Heart right ventricle (tissue), 16 donors: ENCODE results near the gene NEMF. TPM values are rescaled to one million over a fixed set of nuclear protein-coding genes. Genes with fewer than 3 reads are reported as not detected.
A peak's percentile ranks its signal among the peaks of the same experiment; 100 is the strongest.

Source experiments
- ATAC-seq, 8 donors: fragments of 200-7000 bp; cut with Tn5 transposase; one replicate each; pipeline ENCODE4 v1.9.1; 2020; ENCODE audit warnings: mild to moderate bottlenecking in 8 of 8, moderate library complexity in 8 of 8, moderate number of reproducible peaks in 1 of 8
- DNase-seq, 2 donors: peaks; one replicate each; pipeline ENCODE4 v3.0.0-alpha.2; 2020
- H3K27ac ChIP-seq, 10 donors: fragments of 200-600 bp; sonication (generic) in 2 of 10; one replicate each; pipeline versions ENCODE4 v1.5.0 to v1.8.0; 2020 to 2022; ENCODE audit warnings: mild to moderate bottlenecking in 3 of 10
- H3K27me3 ChIP-seq, 7 donors: fragments of 200-600 bp; one replicate each; pipeline ENCODE4 v1.8.0; 2021 to 2022; ENCODE audit warnings: mild to moderate bottlenecking in 2 of 7
- H3K36me3 ChIP-seq, 9 donors: fragments of 200-600 bp; sonication (generic) in 1 of 9; one replicate each; pipeline versions ENCODE4 v1.5.0 to v1.8.0; 2020 to 2022; ENCODE audit warnings: mild to moderate bottlenecking in 2 of 9
- H3K4me1 ChIP-seq, 9 donors: fragments of 200-600 bp; sonication (generic) in 1 of 9; one replicate each; pipeline versions ENCODE4 v1.5.0 to v1.8.0; 2020 to 2022; ENCODE audit warnings: mild to moderate bottlenecking in 4 of 9
- H3K4me3 ChIP-seq, 10 donors: fragments of 200-600 bp; sonication (generic) in 2 of 10; one replicate each; pipeline versions ENCODE4 v1.5.0 to v1.8.0; 2020 to 2022; ENCODE audit warnings: mild to moderate bottlenecking in 7 of 10, moderate library complexity in 2 of 10
- H3K9me3 ChIP-seq, 11 donors: fragments of 200-600 bp in 10 of 11; sonication (generic) in 2 of 11; one replicate each; pipeline versions ENCODE4 v1.5.0 to v1.8.0; 2013 to 2022; ENCODE audit warnings: mild to moderate bottlenecking in 2 of 11, control low read depth in 1 of 11, moderate library complexity in 1 of 11
- WGBS, 2 donors: extraction: QIAGEN DNeasy Blood & Tissue Kit; methylation state at CpG; one replicate each; pipeline ENCODE4 v1.1.7; 2013; ENCODE audit warnings: inconsistent platforms in 1 of 2; 5-methylcytosine and 5-hydroxymethylcytosine counted together
- intact Hi-C, 10 donors: fragments of 100-400 bp; cut with DNase I; formaldehyde crosslinking; loops; one replicate each; pipeline versions ENCODE4 v1.11.1 to v1.14.2; 2022
- long read RNA-seq, 3 donors: library from polyadenylated mRNA; unstranded; transcript quantifications; one replicate each; pipeline ENCODE4 v2.0.0, GENCODE V29; 2020 to 2021
- polyA plus RNA-seq, 2 donors: library from polyadenylated mRNA; stranded (reverse); fragments of 200-250 nt; gene quantifications; one replicate each; pipeline ENCODE4 v1.2.3, GENCODE V29; 2013
- total RNA-seq, 10 donors: library from RNA; stranded (reverse); fragmentation: NEBNext Ultra II Directional in 3 of 10; extraction: Animal tissue kit (Norgen Biotek cat#: 25700) in 3 of 10; gene quantifications; one replicate each; pipeline versions ENCODE4 v1.2.1 to v1.2.4, GENCODE V29; 2021 to 2023
- TF ChIP-seq, protein P1 (sequence below), 9 donors: fragments of 200-600 bp; sonication (generic) in 2 of 9; IDR thresholded peaks; one replicate each; pipeline versions ENCODE4 v1.5.0 to v1.8.0; 2021 to 2022; ENCODE audit warnings: antibody characterized with exemption in 9 of 9, mild to moderate bottlenecking in 5 of 9, moderate library complexity in 1 of 9
- donor health status: Arrhythmogenic right ventricular cardiomyopathy.
- donor health status: ischemic (EF 13 %, LVEDD 7.1; RV severe dilation, severe dysfunction).
- donor health status: healthy with polysubstance abuse.
- donor health status: DM: no; HTN: yes; CAD: no.
- donor health status: DM: no; HTN: no; CAD: no.
- donor health status: ischemic (EF 25% LVEDD 6.9; RV normal size, moderate dysfunction).
- donor health status: ischemic (EF 25% LVEDD 5.7; RV mildly dilated, moderate dysfunction).
- donor health status: healthy.
- donor health status: DM: yes; HTN: yes; CAD: no.
- donor health status: Ischemic cardiomyopathy.
- donor health status: ischemic (EF 35%, LVEDD 5.7; RV mildly dilated, moderate dysfunction).
- donor health status: nonischemic (EF 11% LVEDD 7.7; RV severe dilation, severe dysfunction).
- donor health status: DM: yes; HTN: yes; CAD: no.
- donor health status: PGD.
- donor health status: ischemic (EF 29% LVEDD 5.4; RV normal size, mild dysfunction).
- donor health status: nonischemic (EF 23%, LVEDD 6.1; RV moderate dilation, normal function).

NEMF gene
- total RNA-seq: 10 to 100 TPM; 45.0 to 67.4 (median 55.5) TPM
- polyA plus RNA-seq: 10 to 100 TPM; 18.0 to 54.2 TPM
- long read RNA-seq, donor 1, partial matches to known transcripts: 24 of 25 reads
- long read RNA-seq, donor 1, other reads (novel, unspliced or antisense): 1 of 25 reads
- long read RNA-seq, donor 2, partial matches to known transcripts: 25 of 31 reads
- long read RNA-seq, donor 2, other reads (novel, unspliced or antisense): 6 of 31 reads
- long read RNA-seq, donor 3, partial matches to known transcripts: 40 of 45 reads
- long read RNA-seq, donor 3, other reads (novel, unspliced or antisense): 4 of 45 reads

DNA sequence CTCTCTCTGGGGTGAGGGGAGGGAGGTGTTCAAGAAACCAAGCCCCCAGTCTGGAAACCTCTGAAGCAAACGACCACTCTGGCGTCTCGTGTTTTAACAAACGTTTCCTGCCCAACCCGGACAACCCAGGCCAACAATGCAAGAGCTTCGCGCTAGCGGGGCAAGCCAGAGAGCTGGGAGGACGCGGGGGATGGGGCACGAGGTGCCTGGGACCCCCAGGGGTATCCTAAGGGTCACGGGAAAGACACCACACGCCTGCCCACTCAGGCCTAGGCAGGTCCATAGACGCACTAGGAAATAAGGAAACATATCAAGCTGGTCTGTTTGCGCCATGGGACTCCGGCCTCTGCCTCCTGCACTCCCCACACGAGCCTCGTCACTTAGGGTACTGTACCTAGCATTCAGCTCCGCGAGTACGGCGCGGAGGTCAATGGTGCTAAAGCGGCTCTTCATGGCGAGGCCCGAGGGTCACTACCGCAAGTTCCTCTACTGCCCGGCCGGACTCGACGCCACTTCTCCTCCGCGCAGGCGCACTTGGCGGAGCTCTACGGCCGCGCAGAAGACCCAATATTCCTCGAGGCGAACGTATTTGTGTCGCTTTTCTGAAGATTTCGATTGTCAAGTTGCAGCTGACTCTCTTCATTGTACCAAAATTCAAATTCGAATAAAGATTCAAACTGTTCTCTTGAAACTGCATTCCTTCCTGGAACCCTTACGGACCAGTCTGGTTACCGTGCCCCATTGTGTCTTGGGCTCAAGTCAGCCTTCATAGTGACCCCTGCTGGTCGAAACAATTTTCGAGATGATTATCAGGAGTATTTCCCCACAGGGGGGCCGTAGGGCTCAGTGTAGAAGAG, at the start of gene NEMF:
NEMF (minus strand) TSS at position 488 of the 857 bp plus-strand sequence; CDS start at position 453, 35 bp downstream.
- peaks cover 0 to 39% (median 5%) of the 10 kb centered on the region in 9 donors for H3K36me3 ChIP-seq
- peak within 1 kb of the TSS; percentile 49 to 97 (median 91) for H3K27ac ChIP-seq
- ATAC-seq: peak; percentile 89 to 96 (median 92)
- H3K4me1 ChIP-seq: peaks cover 0 to 37% (median 31%) of the 10 kb centered on the region in 9 donors
- H3K4me3 ChIP-seq: peak within 1 kb of the TSS; percentile 45 to 93 (median 86)
- 0% methylated on average over 49 of the region's 49 CpGs for WGBS, 2 donors
- no peaks in the 10 kb centered on the region for H3K27me3 ChIP-seq
- intact Hi-C loops: loop anchor here in 1 of 10 donors (10.0 kb wide), 1 partner anchor 218 kb away; the partner anchor contains the start of gene DNAAF2
- peak; percentile 91 for DNase-seq
- TF ChIP-seq, protein P1, sequence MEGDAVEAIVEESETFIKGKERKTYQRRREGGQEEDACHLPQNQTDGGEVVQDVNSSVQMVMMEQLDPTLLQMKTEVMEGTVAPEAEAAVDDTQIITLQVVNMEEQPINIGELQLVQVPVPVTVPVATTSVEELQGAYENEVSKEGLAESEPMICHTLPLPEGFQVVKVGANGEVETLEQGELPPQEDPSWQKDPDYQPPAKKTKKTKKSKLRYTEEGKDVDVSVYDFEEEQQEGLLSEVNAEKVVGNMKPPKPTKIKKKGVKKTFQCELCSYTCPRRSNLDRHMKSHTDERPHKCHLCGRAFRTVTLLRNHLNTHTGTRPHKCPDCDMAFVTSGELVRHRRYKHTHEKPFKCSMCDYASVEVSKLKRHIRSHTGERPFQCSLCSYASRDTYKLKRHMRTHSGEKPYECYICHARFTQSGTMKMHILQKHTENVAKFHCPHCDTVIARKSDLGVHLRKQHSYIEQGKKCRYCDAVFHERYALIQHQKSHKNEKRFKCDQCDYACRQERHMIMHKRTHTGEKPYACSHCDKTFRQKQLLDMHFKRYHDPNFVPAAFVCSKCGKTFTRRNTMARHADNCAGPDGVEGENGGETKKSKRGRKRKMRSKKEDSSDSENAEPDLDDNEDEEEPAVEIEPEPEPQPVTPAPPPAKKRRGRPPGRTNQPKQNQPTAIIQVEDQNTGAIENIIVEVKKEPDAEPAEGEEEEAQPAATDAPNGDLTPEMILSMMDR (IDR thresholded peaks at IDR 0.05): peak; percentile 26 to 96 (median 82)
- H3K9me3 ChIP-seq: no peaks in the 10 kb centered on the region

- peaks cover 0 to 4% (median 0%) of the 10 kb centered on the region in 9 donors for H3K36me3 ChIP-seq
- no peak overlapping the region for H3K4me3 ChIP-seq
- peaks cover under 1 to 53% (median 29%) of the 10 kb centered on the region in 9 donors for H3K4me1 ChIP-seq
- TF ChIP-seq, protein P1 (IDR thresholded peaks at IDR 0.05): no peak
- ATAC-seq: no peak
- H3K27ac ChIP-seq: no peak overlapping the region
- H3K27me3 ChIP-seq: no peaks in the 10 kb centered on the region
- 97% methylated on average over 1 of the region's 1 CpG for WGBS, 2 donors
- intact Hi-C loops: loop anchor here in 1 of 10 donors (10.0 kb wide), 1 partner anchor 74 kb away; no protein-coding TSS in a partner anchor
- DNase-seq: no peak
- H3K9me3 ChIP-seq: no peaks in the 10 kb centered on the region
Measured at GRCh38 chr14:49900973-49901372, 48.4 kb upstream of the NEMF start.

GRCh38 chr14:49898485-49898884, 45.9 kb upstream of the NEMF start:
- TF ChIP-seq, protein P1 (IDR thresholded peaks at IDR 0.05): no peak
- DNase-seq: no peak
- ATAC-seq: no peak
- H3K27ac ChIP-seq: peak overlapping the region in 5 of 10 donors; percentile 4 to 100 (median 54)
- H3K9me3 ChIP-seq: no peaks in the 10 kb centered on the region
- H3K36me3 ChIP-seq: peaks cover 0 to 28% (median 5%) of the 10 kb centered on the region in 9 donors
- WGBS, 2 donors: 67 to 92% methylated on average over 2 of the region's 2 CpGs
- peak overlapping the region in 1 of 10 donors; percentile 97 for H3K4me3 ChIP-seq
- H3K4me1 ChIP-seq: peaks cover 3 to 54% (median 47%) of the 10 kb centered on the region in 9 donors
- H3K27me3 ChIP-seq: no peaks in the 10 kb centered on the region
- intact Hi-C loops: loop anchor here in 2 of 10 donors (10.0 kb wide), 1 partner anchor 106 kb away; no protein-coding TSS in a partner anchor

- TF ChIP-seq, protein P1 (IDR thresholded peaks at IDR 0.05): no peak
Measured at GRCh38 chr14:49897965-49898364, 45.4 kb upstream of the NEMF start.

More at GRCh38 chr14:49897965-49898364, 45.4 kb upstream of the NEMF start:
- no peaks in the 10 kb centered on the region for H3K27me3 ChIP-seq
- peaks cover 3 to 54% (median 47%) of the 10 kb centered on the region in 9 donors for H3K4me1 ChIP-seq
- H3K27ac ChIP-seq: peak overlapping the region in 5 of 10 donors; percentile 4 to 100 (median 54)
- ATAC-seq: no peak
- WGBS, 2 donors: 96 to 100% methylated on average over 1 of the region's 1 CpG
- intact Hi-C loops: loop anchor here in 2 of 10 donors (10.0 kb wide), 1 partner anchor 107 kb away; no protein-coding TSS in a partner anchor
- no peaks in the 10 kb centered on the region for H3K9me3 ChIP-seq
- peaks cover 0 to 28% (median 5%) of the 10 kb centered on the region in 9 donors for H3K36me3 ChIP-seq
- H3K4me3 ChIP-seq: peak overlapping the region in 2 of 10 donors; percentile 1 to 97
- DNase-seq: no peak
